Suprapubic skin (tissue), 4 donors: ENCODE data around the gene SIAH2.

Experiments
- CTCF ChIP-seq, 2 donors: fragments of 200-600 bp in 1 of 2; fragments of 450-650 bp in 1 of 2; sonication (generic) in 1 of 2; IDR thresholded peaks; one replicate each; pipeline ENCODE4 v1.5.1; 2016 to 2019; ENCODE audit warnings: antibody characterized with exemption in 2 of 2, mild to moderate bottlenecking in 1 of 2, moderate library complexity in 1 of 2
- EP300 ChIP-seq: sonication (generic); formaldehyde crosslinking; IDR thresholded peaks from one replicate; pipeline ENCODE4 v1.6.1; 2017; ENCODE audit warnings: antibody characterized with exemption
- POLR2A ChIP-seq, 2 donors: fragments of 450-650 bp; IDR thresholded peaks; one replicate each; pipeline ENCODE4 v1.6.1; 2017; ENCODE audit warnings: antibody characterized with exemption in 2 of 2, mild to moderate bottlenecking in 2 of 2, moderate library complexity in 2 of 2
- POLR2AphosphoS5 ChIP-seq, 3 donors: sonication (generic); formaldehyde crosslinking; IDR thresholded peaks; one replicate each; pipeline ENCODE4 v1.6.1; 2017; ENCODE audit warnings: antibody characterized with exemption in 3 of 3

DNA sequence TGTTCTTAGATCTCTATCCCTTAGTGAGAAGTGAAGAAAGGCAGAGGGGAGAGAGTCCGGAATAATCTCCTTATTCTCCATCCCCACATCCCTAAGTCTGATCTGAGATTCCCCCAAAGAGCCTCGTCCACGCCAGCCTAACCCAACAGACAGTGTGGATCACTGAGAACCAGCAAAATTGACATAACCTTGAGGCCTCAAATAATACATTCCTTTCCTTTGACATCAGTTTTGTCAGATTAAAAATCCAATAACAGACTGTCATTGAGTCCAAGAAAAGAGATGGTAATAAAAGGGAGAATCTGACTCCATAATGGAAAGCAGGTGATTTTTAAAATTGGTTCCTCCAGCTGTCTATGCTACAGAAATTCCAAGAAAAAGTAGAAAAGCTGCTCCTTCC, 7.7 kb upstream of the SIAH2 start:
- TF ChIP-seq CTCF (IDR thresholded peaks at IDR 0.05) (no peak), POLR2AphosphoS5 (IDR thresholded peaks at IDR 0.05) (no peak), POLR2A (IDR thresholded peaks at IDR 0.05) (no peak), EP300 (no peak)
